IMR-90 (cell line): ENCODE results near the gene CXorf38. TPM values are rescaled to one million over a fixed set of nuclear protein-coding genes. Genes with fewer than 3 reads are reported as not detected.

Experiments
- ATAC-seq: fragments of 200-7000 bp; cut with Tn5 transposase; 2 replicates; pipeline ENCODE4 v1.9.1; 2020; ENCODE audit warnings: low read depth, mild to moderate bottlenecking, moderate library complexity
- BruUV-seq: library from RNA; stranded (reverse); fragments of 400-500 nt; replicated peaks from 2 replicates; lab custom pipeline; 2021; lab: Mats Ljungman, UMichigan
- CTCF ChIA-PET: fragments of 300-600 bp; formaldehyde crosslinking; extraction: SDS; loops from one replicate; lab custom pipeline; 2021; ENCODE audit warnings: antibody characterized with exemption; lab: Yijun Ruan, JAX
- POLR2A ChIA-PET: fragments of 300-600 bp; sonication (Branson Sonifier 250); formaldehyde crosslinking; loops from one replicate; lab custom pipeline; 2022; ENCODE audit warnings: antibody characterized with exemption; ENCODE audit not compliant: unreplicated experiment; lab: Charles Lee
- DNase-seq: peaks from one replicate; pipeline ENCODE4 v3.0.0; 2013
- H2AFZ ChIP-seq: replicated peaks from 2 replicates; pipeline ENCODE3; 2013; ENCODE audit warnings: low read length, mild to moderate bottlenecking; ENCODE audit not compliant: poor library complexity
- H2AK5ac ChIP-seq: 2 replicates; pipeline ENCODE4 v1.6.1; 2013; ENCODE audit warnings: low read depth, low read length, inconsistent platforms
- H2AK9ac ChIP-seq: replicated peaks from 2 replicates; pipeline ENCODE3; 2013; ENCODE audit warnings: mild to moderate bottlenecking, low read depth, low read length, moderate library complexity; ENCODE audit not compliant: poor library complexity
- H2BK120ac ChIP-seq: 2 replicates; pipeline ENCODE4 v1.6.1; 2013; ENCODE audit warnings: low read depth, low read length, inconsistent platforms
- H2BK15ac ChIP-seq: 3 replicates; pipeline ENCODE4 v1.6.1; 2013; ENCODE audit warnings: low read depth, low read length, inconsistent platforms
- H2BK20ac ChIP-seq: 2 replicates; pipeline ENCODE4 v1.6.1; 2013; ENCODE audit warnings: low read depth, mild to moderate bottlenecking, inconsistent platforms, low read length, moderate library complexity
- H2BK5ac ChIP-seq: 2 replicates; pipeline ENCODE4 v1.6.1; 2013; ENCODE audit warnings: mild to moderate bottlenecking, low read depth, low read length, inconsistent platforms; ENCODE audit not compliant: poor library complexity, severe bottlenecking
- H3K14ac ChIP-seq: replicated peaks from 2 replicates; pipeline ENCODE4 v1.6.1; 2013; ENCODE audit warnings: low read depth, low read length, inconsistent platforms
- H3K18ac ChIP-seq: 2 replicates; pipeline ENCODE4 v1.6.1; 2013; ENCODE audit warnings: low read depth, low read length, control low read depth
- H3K23ac ChIP-seq: 2 replicates; pipeline ENCODE4 v1.6.1; 2013; ENCODE audit warnings: low read depth, low read length, inconsistent platforms
- H3K27ac ChIP-seq: 2 replicates; pipeline ENCODE4 v1.5.1; 2013; ENCODE audit warnings: mild to moderate bottlenecking, control low read depth, low read length; ENCODE audit not compliant: insufficient read depth
- H3K27me3 ChIP-seq: 2 replicates; pipeline ENCODE4 v1.6.1; 2013; ENCODE audit warnings: low read length; ENCODE audit not compliant: control insufficient read depth, insufficient read depth
- H3K36me3 ChIP-seq: 2 replicates; pipeline ENCODE4 v1.6.1; 2013; ENCODE audit warnings: low read length, mixed read lengths; ENCODE audit not compliant: control insufficient read depth, insufficient read depth
- H3K4ac ChIP-seq: 2 replicates; pipeline ENCODE4 v1.6.1; 2013; ENCODE audit warnings: low read depth, low read length, inconsistent platforms
- H3K4me1 ChIP-seq: 2 replicates; pipeline ENCODE4 v1.6.1; 2013; ENCODE audit warnings: low read length, mixed read lengths; ENCODE audit not compliant: control insufficient read depth, insufficient read depth
- H3K4me2 ChIP-seq: 2 replicates; pipeline ENCODE4 v1.6.1; 2013; ENCODE audit warnings: low read depth, mild to moderate bottlenecking, control low read depth, low read length, moderate library complexity
- H3K4me3 ChIP-seq: 2 replicates; pipeline ENCODE4 v1.5.1; 2013; ENCODE audit warnings: low read depth, mild to moderate bottlenecking, control low read depth, low read length, moderate library complexity; ENCODE audit not compliant: insufficient read depth
- H3K56ac ChIP-seq: 2 replicates; pipeline ENCODE4 v1.6.1; 2013; ENCODE audit warnings: low read length, inconsistent platforms; ENCODE audit not compliant: insufficient read depth; ENCODE audit errors: extremely low read depth
- H3K79me1 ChIP-seq, 2 experiments: 2 replicates each; pipeline ENCODE4 v1.6.1; 2013; ENCODE audit warnings: low read length in 2 of 2, inconsistent platforms in 1 of 2, low read depth in 1 of 2
- H3K9ac ChIP-seq: 2 replicates; pipeline ENCODE4 v1.6.1; 2013; ENCODE audit warnings: low read depth, low read length, control low read depth
- H3K9me1 ChIP-seq: 2 replicates; pipeline ENCODE4 v1.6.1; 2013; ENCODE audit warnings: low read length, inconsistent platforms; ENCODE audit not compliant: insufficient read depth
- H3K9me3 ChIP-seq: 2 replicates; pipeline ENCODE4 v1.6.1; 2013; ENCODE audit warnings: low read length; ENCODE audit not compliant: control insufficient read depth, insufficient read depth
- H4K20me1 ChIP-seq: 2 replicates; pipeline ENCODE4 v1.6.1; 2013; ENCODE audit warnings: low read length, inconsistent platforms; ENCODE audit not compliant: insufficient read depth
- H4K5ac ChIP-seq: 2 replicates; pipeline ENCODE4 v1.6.1; 2013; ENCODE audit warnings: mild to moderate bottlenecking, low read depth, low read length, control low read depth
- H4K8ac ChIP-seq, 2 experiments: 2 replicates each; pipeline ENCODE4 v1.6.1; 2013; ENCODE audit warnings: low read depth in 2 of 2, low read length in 2 of 2, control low read depth in 1 of 2, inconsistent platforms in 1 of 2
- H4K91ac ChIP-seq: 2 replicates; pipeline ENCODE4 v1.6.1; 2013; ENCODE audit warnings: low read depth, low read length, inconsistent platforms; ENCODE audit not compliant: insufficient read depth
- BHLHE40 ChIP-seq: fragments of 150-350 bp; IDR thresholded peaks from 2 replicates; pipeline ENCODE4 v1.6.1; 2016; ENCODE audit warnings: mild to moderate bottlenecking, low read depth, low read length
- CEBPB ChIP-seq: IDR thresholded peaks from 2 replicates; pipeline ENCODE4 v1.6.1; 2012; ENCODE audit warnings: low read depth, low read length, improper control_type of control experiment
- CHD1 ChIP-seq: IDR thresholded peaks from 2 replicates; pipeline ENCODE4 v1.6.1; 2012; ENCODE audit warnings: low read depth, low read length, improper control_type of control experiment
- ELK1 ChIP-seq: fragments of 150-350 bp; IDR thresholded peaks from 2 replicates; pipeline ENCODE4 v1.6.1; 2016; ENCODE audit warnings: low read depth, mild to moderate bottlenecking, low read length, moderate library complexity, borderline replicate concordance
- FOS ChIP-seq: fragments of 150-350 bp; IDR thresholded peaks from 2 replicates; pipeline ENCODE4 v1.6.1; 2016; ENCODE audit warnings: low read depth, low read length
- MAFK ChIP-seq: IDR thresholded peaks from 2 replicates; pipeline ENCODE4 v1.6.1; 2012; ENCODE audit warnings: low read depth, low read length, improper control_type of control experiment
- MAZ ChIP-seq: IDR thresholded peaks from 2 replicates; pipeline ENCODE4 v1.6.1; 2012; ENCODE audit warnings: low read depth, mild to moderate bottlenecking, low read length, improper control_type of control experiment, moderate library complexity, borderline replicate concordance
- MXI1 ChIP-seq: IDR thresholded peaks from 2 replicates; pipeline ENCODE4 v1.6.1; 2012; ENCODE audit warnings: low read depth, mild to moderate bottlenecking, low read length, moderate library complexity, borderline replicate concordance
- NFE2L2 ChIP-seq: fragments of 150-350 bp; IDR thresholded peaks from 2 replicates; pipeline ENCODE4 v1.6.1; 2016; ENCODE audit warnings: low read depth, mild to moderate bottlenecking, low read length
- POLR2A ChIP-seq: IDR thresholded peaks from 2 replicates; pipeline ENCODE4 v1.6.1; 2012; ENCODE audit warnings: mild to moderate bottlenecking, low read depth, low read length
- RAD21 ChIP-seq: IDR thresholded peaks from 2 replicates; pipeline ENCODE4 v1.6.1; 2012; ENCODE audit warnings: low read length, improper control_type of control experiment
- RCOR1 ChIP-seq: IDR thresholded peaks from 2 replicates; pipeline ENCODE4 v1.6.1; 2012; ENCODE audit warnings: mild to moderate bottlenecking, low read length, improper control_type of control experiment; ENCODE audit not compliant: insufficient replicate concordance
- RFX5 ChIP-seq: IDR thresholded peaks from 2 replicates; pipeline ENCODE4 v1.8.0; 2012; ENCODE audit warnings: low read depth, mild to moderate bottlenecking, low read length, moderate library complexity
- SMC3 ChIP-seq: fragments of 150-350 bp; IDR thresholded peaks from 2 replicates; pipeline ENCODE4 v1.6.1; 2016; ENCODE audit warnings: low read depth, mild to moderate bottlenecking, antibody characterized with exemption, low read length, moderate library complexity
- WGBS, 2 experiments: methylation state at CpG; one replicate each; pipeline versions ENCODE4 v1.1.5 to v1.1.7; 2013; ENCODE audit warnings: missing lambda C conversion rate in 2 of 2; ENCODE audit not compliant: insufficient read length in 1 of 2; ENCODE audit errors: extremely low coverage in 2 of 2; 5-methylcytosine and 5-hydroxymethylcytosine counted together
- dilution Hi-C: fragments of 300-500 bp; cut with HindIII; formaldehyde crosslinking; loops from one replicate; pipeline ENCODE4 v1.14.3; 2018; ENCODE audit warnings: low sequenced_read_pairs; ENCODE audit not compliant: unreplicated experiment
- in situ Hi-C: fragments of 300-500 bp; cut with MboI; formaldehyde crosslinking; loops from 3 replicates; pipeline ENCODE4 v1.14.3; 2019; ENCODE audit warnings: low sequenced_read_pairs, inconsistent platforms, mixed read lengths
- intact Hi-C: fragments of 100-400 bp; cut with micrococcal nuclease; formaldehyde crosslinking; loops from 2 replicates; pipeline ENCODE4 v1.10.0; 2022
- polyA plus RNA-seq, 3 experiments: library from polyadenylated mRNA; depleted of rRNA; stranded (reverse); fragments of >200 nt; gene quantifications; 2 replicates each; pipeline ENCODE4 v1.2.3, GENCODE V29; 2012; ENCODE audit warnings: low replicate concordance in 1 of 3
- total RNA-seq: library from RNA; depleted of rRNA; stranded (reverse); fragments of >200 nt; gene quantifications from 2 replicates; pipeline ENCODE4 v1.2.3, GENCODE V29; 2012
- TF ChIP-seq, protein P1 (sequence below): fragments of 150-350 bp; IDR thresholded peaks from 2 replicates; pipeline ENCODE4 v1.6.1; 2017; ENCODE audit warnings: mild to moderate bottlenecking, antibody characterized with exemption, low read length, low read depth
- TF ChIP-seq, protein P2 (sequence below): conservative IDR thresholded peaks from 2 replicates; pipeline ENCODE4 v1.5.1; 2012; ENCODE audit warnings: mild to moderate bottlenecking, low read depth, low read length, improper control_type of control experiment

The CXorf38 gene
- total and polyA plus RNA-seq, 2 of the 4 experiments (the other 2 are of a cell fraction), result 7.0 to 9.9 TPM

- TF ChIP-seq, protein P1, sequence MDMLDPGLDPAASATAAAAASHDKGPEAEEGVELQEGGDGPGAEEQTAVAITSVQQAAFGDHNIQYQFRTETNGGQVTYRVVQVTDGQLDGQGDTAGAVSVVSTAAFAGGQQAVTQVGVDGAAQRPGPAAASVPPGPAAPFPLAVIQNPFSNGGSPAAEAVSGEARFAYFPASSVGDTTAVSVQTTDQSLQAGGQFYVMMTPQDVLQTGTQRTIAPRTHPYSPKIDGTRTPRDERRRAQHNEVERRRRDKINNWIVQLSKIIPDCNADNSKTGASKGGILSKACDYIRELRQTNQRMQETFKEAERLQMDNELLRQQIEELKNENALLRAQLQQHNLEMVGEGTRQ, result no peak
- TF ChIP-seq, protein P2, sequence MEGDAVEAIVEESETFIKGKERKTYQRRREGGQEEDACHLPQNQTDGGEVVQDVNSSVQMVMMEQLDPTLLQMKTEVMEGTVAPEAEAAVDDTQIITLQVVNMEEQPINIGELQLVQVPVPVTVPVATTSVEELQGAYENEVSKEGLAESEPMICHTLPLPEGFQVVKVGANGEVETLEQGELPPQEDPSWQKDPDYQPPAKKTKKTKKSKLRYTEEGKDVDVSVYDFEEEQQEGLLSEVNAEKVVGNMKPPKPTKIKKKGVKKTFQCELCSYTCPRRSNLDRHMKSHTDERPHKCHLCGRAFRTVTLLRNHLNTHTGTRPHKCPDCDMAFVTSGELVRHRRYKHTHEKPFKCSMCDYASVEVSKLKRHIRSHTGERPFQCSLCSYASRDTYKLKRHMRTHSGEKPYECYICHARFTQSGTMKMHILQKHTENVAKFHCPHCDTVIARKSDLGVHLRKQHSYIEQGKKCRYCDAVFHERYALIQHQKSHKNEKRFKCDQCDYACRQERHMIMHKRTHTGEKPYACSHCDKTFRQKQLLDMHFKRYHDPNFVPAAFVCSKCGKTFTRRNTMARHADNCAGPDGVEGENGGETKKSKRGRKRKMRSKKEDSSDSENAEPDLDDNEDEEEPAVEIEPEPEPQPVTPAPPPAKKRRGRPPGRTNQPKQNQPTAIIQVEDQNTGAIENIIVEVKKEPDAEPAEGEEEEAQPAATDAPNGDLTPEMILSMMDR, result no peak
- TF ChIP-seq POLR2A (no peak), CHD1 (no peak), CEBPB (no peak), MAZ (no peak), MXI1 (no peak), MAFK (no peak), RFX5 (no peak), FOS (no peak), RCOR1 (no peak), NFE2L2 (no peak), RAD21 (no peak), BHLHE40 (no peak), ELK1 (no peak), SMC3 (no peak)
- H3K36me3 ChIP-seq, result peaks cover 19% of the 10 kb centered on the region
Observed at GRCh38 chrX:40671126-40671525, 23.8 kb upstream of the CXorf38 start.

More at GRCh38 chrX:40671126-40671525, 23.8 kb upstream of the CXorf38 start:
- Histone ChIP-seq H4K20me1 (no peaks in the 10 kb centered on the region), H3K18ac (no peak overlapping the region), H3K23ac (no peak overlapping the region), H3K56ac (no peak overlapping the region), H2AFZ (no peak overlapping the region), H4K5ac (no peak overlapping the region), H3K14ac (no peak overlapping the region), H2AK9ac (no peak overlapping the region), H3K79me1 (no peaks in the 10 kb centered on the region), H3K4me2 (no peak overlapping the region), H4K8ac (no peak overlapping the region), H3K27ac (no peak overlapping the region), H2AK5ac (no peak overlapping the region), H2BK15ac (no peak overlapping the region), H2BK120ac (no peak overlapping the region), H3K9ac (no peak overlapping the region), H4K91ac (no peak overlapping the region), H3K9me3 (no peaks in the 10 kb centered on the region), H3K4me1 (no peaks in the 10 kb centered on the region), H3K9me1 (no peaks in the 10 kb centered on the region), H3K4me3 (no peak overlapping the region), H2BK5ac (no peak overlapping the region), H3K4ac (no peak overlapping the region), H3K27me3 (no peaks in the 10 kb centered on the region; the same call in 1 of the 2 replicates), H2BK20ac (no peak overlapping the region)
- POLR2A ChIA-PET, result no interaction called here
- CTCF ChIA-PET, result no interaction called here
- DNase-seq, result no peak
- WGBS, 2 experiments, result 44% methylated on average over 3 of the region's 6 CpGs; no CpG with 5 or more reads in 1 of the 2 experiments
- dilution Hi-C loops, result no loop called here
- in situ Hi-C loops, result loop anchor here (10.0 to 25.0 kb wide), 2 partner anchors 64 to 566 kb away; partner anchors contain the start of gene MED14
- no peak for ATAC-seq
- intact Hi-C loops, result no loop called here
- no TSS peak for BruUV-seq
